ENCODE results near the gene NLGN1. TPM values are rescaled to one million over a fixed set of nuclear protein-coding genes. Genes with fewer than 3 reads are reported as not detected.

NLGN1 gene
- total RNA-seq, 1 experiment from 2014 or later: 5.2 TPM

GRCh38 chr3:173826901-173827609, 429.5 kb downstream of the NLGN1 start:
- no CpG with 5 or more reads among the region's 3 CpGs for WGBS (ENCODE audit: extremely low coverage, insufficient read length, low lambda C conversion rate)

More at GRCh38 chr3:173826901-173827609, 429.5 kb downstream of the NLGN1 start:
- no peak overlapping the region for H2BK15ac ChIP-seq (ENCODE audit: low read depth, low read length)
- H3K9me3 ChIP-seq (ENCODE audit: control insufficient read depth, low read depth, low read length): no peaks in the 10 kb centered on the region
- Mint-ChIP-seq H3K27ac (no peak overlapping the region), H3K27me3 (ENCODE audit: low read depth) (no peaks in the 10 kb centered on the region), H3K9me3 (peaks cover 0 to 2% of the 10 kb centered on the region in 2 experiments; a peak in 1 of 5 replicates), H3K4me1 (peaks cover 2 to 5% of the 10 kb centered on the region in 2 experiments; a peak in 3 of 4 replicates), H3K4me3 (no peak overlapping the region), H3K36me3 (ENCODE audit: insufficient read depth in 1 of 3, low read depth in 3 of 3) (no peaks in the 10 kb centered on the region)
- H2BK120ac ChIP-seq (ENCODE audit: low read depth, low read length, poor library complexity, severe bottlenecking): no peak overlapping the region
- H4K5ac ChIP-seq (ENCODE audit: insufficient read length, low read depth, low read length): no peak overlapping the region
- no peak overlapping the region for H3K4ac ChIP-seq (ENCODE audit: low read depth, low read length)
- H2BK12ac ChIP-seq (ENCODE audit: insufficient read length, low read depth, low read length): no peak overlapping the region
- no peaks in the 10 kb centered on the region for H4K20me1 ChIP-seq (ENCODE audit: control insufficient read depth, insufficient read depth, insufficient read length)
- no peak for DNase-seq
- H2BK5ac ChIP-seq (ENCODE audit: insufficient read length, low read length): no peak overlapping the region
- no peak overlapping the region for H2AK5ac ChIP-seq (ENCODE audit: insufficient read length, low read length)
- no peak overlapping the region for H4K91ac ChIP-seq (ENCODE audit: insufficient read length, low read depth, low read length)
- TF ChIP-seq CTCF (conservative IDR thresholded peaks at IDR 0.05): no peak
- no peak overlapping the region for H3K4me2 ChIP-seq (ENCODE audit: insufficient read depth, insufficient read length, low read length)
- H3K14ac ChIP-seq (ENCODE audit: insufficient read depth, low read length): no peak overlapping the region
- no peaks in the 10 kb centered on the region for H3K23me2 ChIP-seq (ENCODE audit: insufficient read length, low read depth, low read length, poor library complexity, severe bottlenecking)
- no peak overlapping the region for H2BK20ac ChIP-seq (ENCODE audit: low read depth, low read length, poor library complexity, severe bottlenecking)
- no peaks in the 10 kb centered on the region for H3K79me2 ChIP-seq (ENCODE audit: insufficient read depth, low read length)
- H3K79me1 ChIP-seq (ENCODE audit: insufficient read depth, low read depth, low read length, poor library complexity, severe bottlenecking): no peaks in the 10 kb centered on the region
- no peaks in the 10 kb centered on the region for H3K4me1 ChIP-seq (ENCODE audit: insufficient read depth, low read length)
- H3K23ac ChIP-seq (ENCODE audit: insufficient read length, low read depth, low read length): no peak overlapping the region
- no peak overlapping the region for H4K8ac ChIP-seq (replicated peaks; ENCODE audit: insufficient read length, low read depth, low read length)
- no peak overlapping the region for H3K9ac ChIP-seq (ENCODE audit: extremely low read depth, insufficient read length, low read length)
- H3K27me3 ChIP-seq (ENCODE audit: insufficient read depth, low read length): no peaks in the 10 kb centered on the region
- H2AFZ ChIP-seq (ENCODE audit: low read length): no peak overlapping the region
- H3K18ac ChIP-seq (ENCODE audit: insufficient read length, low read depth, low read length): no peak overlapping the region
- H3K27ac ChIP-seq (ENCODE audit: insufficient read length, low read depth, low read length): no peak overlapping the region
- no peak overlapping the region for H3K56ac ChIP-seq (ENCODE audit: insufficient read length, low read depth, low read length)
- no peak overlapping the region for H3T11ph ChIP-seq (ENCODE audit: low read length)

All from H9 (cell line).